HG03135 (cell line): ENCODE data around the gene RPLP1.
"Not testable (repeated sequence)": the region's sequence is repeated elsewhere in the genome, so short reads cannot be mapped to it uniquely, and the experiment has no call there.

Experiments
- ATAC-seq: cut with Tn5 transposase; IDR thresholded peaks from one replicate; pipeline ENCODE4 v1.9.1; 2021; ENCODE audit warnings: mild to moderate bottlenecking, moderate library complexity; ENCODE audit not compliant: unreplicated experiment

Gene RPLP1

GRCh38 chr15:69436951-69437350 lies 15.7 kb upstream of the RPLP1 start:
- ATAC-seq, result no peak

- no peak for ATAC-seq
Measured at GRCh38 chr15:69439623-69440022, 13.0 kb upstream of the RPLP1 start.

GRCh38 chr15:69443032-69443611 lies 9.5 kb upstream of the RPLP1 start:
- ATAC-seq, result no peak

GRCh38 chr15:69444686-69445085 lies 7.9 kb upstream of the RPLP1 start:
- ATAC-seq, result no peak

- ATAC-seq, result no peak
Measured at GRCh38 chr15:69446953-69447352, 5.7 kb upstream of the RPLP1 start.

GRCh38 chr15:69450221-69450620 lies 2.4 kb upstream of the RPLP1 start:
- not testable (repeated sequence) for ATAC-seq

GRCh38 chr15:69450968-69451695 lies 1.5 kb upstream of the RPLP1 start:
- ATAC-seq, result no peak

GRCh38 chr15:69451951-69452691 lies 497 bp upstream of the RPLP1 start:
- ATAC-seq, result peak; percentile 31

GRCh38 chr15:69454953-69455352 lies 2.3 kb downstream of the RPLP1 start:
- ATAC-seq, result no peak

GRCh38 chr15:69456208-69457166 lies 3.9 kb downstream of the RPLP1 start:
- ATAC-seq, result no peak

GRCh38 chr15:69457304-69458280 lies 5.0 kb downstream of the RPLP1 start:
- ATAC-seq, result no peak

GRCh38 chr15:69459066-69459465 lies 6.4 kb downstream of the RPLP1 start:
- no peak for ATAC-seq

- ATAC-seq, result no peak
Measured at GRCh38 chr15:69460481-69460880, 7.9 kb downstream of the RPLP1 start.

GRCh38 chr15:69462030-69462492 lies 9.4 kb downstream of the RPLP1 start:
- peak; percentile 12 for ATAC-seq

- peak; percentile 94 for ATAC-seq
Measured at GRCh38 chr15:69462493-69463181, 10.0 kb downstream of the RPLP1 start.

- no peak for ATAC-seq
Measured at GRCh38 chr15:69463182-69463756, 10.7 kb downstream of the RPLP1 start.

GRCh38 chr15:69465253-69465652 lies 12.6 kb downstream of the RPLP1 start:
- no peak for ATAC-seq

GRCh38 chr15:69466733-69467132 lies 14.1 kb downstream of the RPLP1 start:
- no peak for ATAC-seq

- no peak for ATAC-seq
Measured at GRCh38 chr15:69467636-69468035, 15.0 kb downstream of the RPLP1 start.
